ENCODE data around the gene C10orf105. TPM values are rescaled to one million over a fixed set of nuclear protein-coding genes. Genes with fewer than 3 reads are reported as not detected.

Gene C10orf105
- total and polyA plus RNA-seq, 2 of the 8 experiments (the other 6 are each of a cell fraction or from before 2014, with no cell fraction given) = 0.71 to 0.73 TPM

DNA sequence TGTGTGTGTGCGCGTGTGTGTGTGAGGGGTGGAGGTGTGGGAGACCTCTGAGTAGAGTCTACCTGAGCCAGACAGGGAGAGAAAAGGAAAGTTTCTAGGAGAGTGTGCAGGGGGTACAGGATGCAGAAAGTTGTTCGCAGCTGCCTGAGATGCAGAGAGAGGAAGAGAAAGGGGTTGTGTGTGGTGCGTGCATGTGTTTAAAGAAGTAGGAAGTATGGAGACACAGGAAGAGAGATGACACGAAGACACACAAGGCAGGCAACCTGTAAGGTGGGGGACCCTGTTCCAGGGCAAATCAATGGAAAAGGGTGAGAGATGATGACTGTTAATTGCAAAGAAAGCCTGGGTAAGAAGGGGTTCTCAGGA, 52.2 kb downstream of the C10orf105 start (continued):
- TF ChIP-seq, protein P1, sequence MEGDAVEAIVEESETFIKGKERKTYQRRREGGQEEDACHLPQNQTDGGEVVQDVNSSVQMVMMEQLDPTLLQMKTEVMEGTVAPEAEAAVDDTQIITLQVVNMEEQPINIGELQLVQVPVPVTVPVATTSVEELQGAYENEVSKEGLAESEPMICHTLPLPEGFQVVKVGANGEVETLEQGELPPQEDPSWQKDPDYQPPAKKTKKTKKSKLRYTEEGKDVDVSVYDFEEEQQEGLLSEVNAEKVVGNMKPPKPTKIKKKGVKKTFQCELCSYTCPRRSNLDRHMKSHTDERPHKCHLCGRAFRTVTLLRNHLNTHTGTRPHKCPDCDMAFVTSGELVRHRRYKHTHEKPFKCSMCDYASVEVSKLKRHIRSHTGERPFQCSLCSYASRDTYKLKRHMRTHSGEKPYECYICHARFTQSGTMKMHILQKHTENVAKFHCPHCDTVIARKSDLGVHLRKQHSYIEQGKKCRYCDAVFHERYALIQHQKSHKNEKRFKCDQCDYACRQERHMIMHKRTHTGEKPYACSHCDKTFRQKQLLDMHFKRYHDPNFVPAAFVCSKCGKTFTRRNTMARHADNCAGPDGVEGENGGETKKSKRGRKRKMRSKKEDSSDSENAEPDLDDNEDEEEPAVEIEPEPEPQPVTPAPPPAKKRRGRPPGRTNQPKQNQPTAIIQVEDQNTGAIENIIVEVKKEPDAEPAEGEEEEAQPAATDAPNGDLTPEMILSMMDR (IDR thresholded peaks at IDR 0.05; ENCODE audit: control extremely low read depth in 1 of 3, insufficient read depth in 1 of 3, low read depth in 1 of 3, low read length in 3 of 3) = no peak
- TF ChIP-seq KDM5A (IDR thresholded peaks at IDR 0.05; ENCODE audit: low read length) (no peak), SIRT6 (IDR thresholded peaks at IDR 0.05; ENCODE audit: low read length) (no peak), MAFK (IDR thresholded peaks at IDR 0.05; ENCODE audit: low read depth, low read length) (no peak), CEBPB (IDR thresholded peaks at IDR 0.05; ENCODE audit: low read depth, low read length) (no peak)
